Measurements from ENCODE around the gene ADCY1. TPM values are rescaled to one million over a fixed set of nuclear protein-coding genes. Genes with fewer than 3 reads are reported as not detected.

The ADCY1 gene
- total RNA-seq, 4 donors from 2014 or later, result 0.49 to 1.2 (median 0.72) TPM

DNA sequence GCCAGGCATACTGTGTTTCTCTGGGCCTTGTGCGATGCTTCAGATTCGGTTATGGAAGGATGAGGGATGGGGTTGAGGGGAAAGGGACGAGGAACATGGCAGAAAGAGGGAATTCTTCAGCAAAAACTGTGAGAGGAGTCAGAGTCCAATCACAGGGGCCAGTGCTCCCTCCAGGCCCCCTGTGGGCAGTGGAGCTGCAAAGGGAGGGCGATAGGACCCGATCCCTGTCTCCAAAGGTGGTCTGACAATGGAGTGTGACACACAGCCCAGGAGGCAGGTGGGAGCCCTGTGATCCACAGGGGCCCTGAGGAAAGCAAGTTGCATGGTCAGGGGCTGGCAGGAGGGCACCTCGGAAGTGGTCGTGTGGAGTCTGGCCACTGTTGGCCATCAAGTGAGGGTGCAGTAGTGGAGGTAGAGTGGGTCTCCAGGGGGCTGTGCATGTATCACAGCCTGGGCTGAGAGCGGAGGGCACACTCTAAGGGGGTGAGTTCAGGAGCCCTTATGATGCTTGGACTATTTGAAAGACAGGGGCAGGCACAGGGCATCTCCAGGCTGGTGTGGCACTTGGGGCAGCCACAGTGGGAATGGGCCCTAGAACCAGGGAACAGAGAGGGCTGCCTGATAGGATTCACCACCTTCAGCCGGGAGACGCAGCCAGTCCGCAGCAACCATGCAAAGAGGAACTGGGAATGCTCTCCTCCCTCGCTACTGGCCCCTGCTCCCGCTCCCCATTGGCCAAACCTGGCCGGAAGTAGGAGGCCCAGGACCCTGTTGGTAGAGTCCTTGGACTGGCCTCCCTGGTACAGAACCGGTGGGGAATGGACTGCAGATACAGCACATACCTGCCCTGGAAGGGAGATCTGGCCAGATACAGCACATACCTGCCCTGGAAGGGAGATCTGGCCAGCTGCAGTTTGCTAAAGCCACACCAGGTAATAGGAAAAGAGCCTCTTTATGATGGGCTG is 115.9 kb downstream of the ADCY1 start:
- WGBS, 2 donors (ENCODE audit: low coverage in 1 of 2), result 80 to 86% methylated on average over 1 to 6 of the region's 15 CpGs
- ATAC-seq, result no peak
- TF ChIP-seq POLR2A (IDR thresholded peaks at IDR 0.05), result no peak
- TF ChIP-seq EP300 (IDR thresholded peaks at IDR 0.05), result no peak
- TF ChIP-seq, protein P1, sequence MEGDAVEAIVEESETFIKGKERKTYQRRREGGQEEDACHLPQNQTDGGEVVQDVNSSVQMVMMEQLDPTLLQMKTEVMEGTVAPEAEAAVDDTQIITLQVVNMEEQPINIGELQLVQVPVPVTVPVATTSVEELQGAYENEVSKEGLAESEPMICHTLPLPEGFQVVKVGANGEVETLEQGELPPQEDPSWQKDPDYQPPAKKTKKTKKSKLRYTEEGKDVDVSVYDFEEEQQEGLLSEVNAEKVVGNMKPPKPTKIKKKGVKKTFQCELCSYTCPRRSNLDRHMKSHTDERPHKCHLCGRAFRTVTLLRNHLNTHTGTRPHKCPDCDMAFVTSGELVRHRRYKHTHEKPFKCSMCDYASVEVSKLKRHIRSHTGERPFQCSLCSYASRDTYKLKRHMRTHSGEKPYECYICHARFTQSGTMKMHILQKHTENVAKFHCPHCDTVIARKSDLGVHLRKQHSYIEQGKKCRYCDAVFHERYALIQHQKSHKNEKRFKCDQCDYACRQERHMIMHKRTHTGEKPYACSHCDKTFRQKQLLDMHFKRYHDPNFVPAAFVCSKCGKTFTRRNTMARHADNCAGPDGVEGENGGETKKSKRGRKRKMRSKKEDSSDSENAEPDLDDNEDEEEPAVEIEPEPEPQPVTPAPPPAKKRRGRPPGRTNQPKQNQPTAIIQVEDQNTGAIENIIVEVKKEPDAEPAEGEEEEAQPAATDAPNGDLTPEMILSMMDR (IDR thresholded peaks at IDR 0.05), result no peak
- no peak for TF ChIP-seq POLR2AphosphoS5 (IDR thresholded peaks at IDR 0.05)
- no peaks in the 10 kb centered on the region for H3K9me3 ChIP-seq
- no peak overlapping the region for H3K27ac ChIP-seq
- H3K4me3 ChIP-seq, result no peak overlapping the region
- no peaks in the 10 kb centered on the region for H3K4me1 ChIP-seq
- no peaks in the 10 kb centered on the region for H3K27me3 ChIP-seq
- peaks cover 0 to 5% of the 10 kb centered on the region in 2 donors for H3K36me3 ChIP-seq

DNA sequence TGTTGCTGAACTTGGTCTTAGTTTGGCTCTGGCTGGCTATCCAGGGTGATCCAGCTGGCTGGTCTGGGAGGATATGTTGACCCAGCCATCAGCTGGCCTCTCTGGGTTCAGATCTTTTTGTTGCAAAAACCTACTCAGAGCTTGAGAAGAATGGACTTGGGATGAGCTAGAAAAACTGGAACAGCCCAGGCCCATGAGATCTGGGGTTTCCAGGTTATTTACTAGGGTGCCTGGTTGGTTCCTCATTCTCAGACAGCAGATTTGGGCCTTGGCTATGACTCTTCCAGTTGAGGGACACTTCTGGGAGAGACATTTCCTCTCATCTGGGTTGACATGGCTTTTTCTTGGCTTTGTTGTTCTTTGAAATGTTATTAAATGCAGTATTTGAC is 116.6 kb downstream of the ADCY1 start:
- no peak for ATAC-seq
- no peaks in the 10 kb centered on the region for H3K9me3 ChIP-seq
- H3K27ac ChIP-seq, result no peak overlapping the region
- no peaks in the 10 kb centered on the region for H3K4me1 ChIP-seq
- H3K36me3 ChIP-seq, result peaks cover 0 to 5% of the 10 kb centered on the region in 2 donors
- no peak overlapping the region for H3K4me3 ChIP-seq
- no peaks in the 10 kb centered on the region for H3K27me3 ChIP-seq
- TF ChIP-seq EP300 (IDR thresholded peaks at IDR 0.05), result no peak
- TF ChIP-seq POLR2AphosphoS5 (IDR thresholded peaks at IDR 0.05), result no peak

DNA sequence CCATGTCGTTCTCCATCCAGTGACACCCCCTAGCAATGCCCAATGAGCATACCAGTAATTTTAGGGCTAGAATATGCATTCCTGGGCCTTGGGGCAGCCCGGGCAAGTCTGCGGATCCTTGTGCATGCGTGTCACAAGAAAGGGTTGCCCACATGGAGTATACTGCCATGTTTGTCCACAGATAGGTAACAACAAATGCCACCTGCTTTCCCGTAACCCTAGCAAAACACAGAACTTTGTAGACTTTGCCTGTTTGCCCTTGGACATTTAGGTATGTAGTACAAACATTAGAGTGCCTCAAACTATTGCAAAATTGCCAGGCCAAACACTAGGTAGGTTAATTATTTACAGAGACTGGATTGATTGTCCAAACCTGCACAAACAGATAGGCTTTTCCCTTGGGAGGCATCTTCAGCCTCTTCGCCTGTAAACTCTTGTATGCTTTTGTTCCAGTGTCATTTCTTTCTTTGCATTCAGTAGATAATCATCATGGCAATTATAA is 117.0 kb downstream of the ADCY1 start:
- Histone ChIP-seq H3K36me3 (peaks cover 0 to 5% of the 10 kb centered on the region in 2 donors), H3K4me1 (no peaks in the 10 kb centered on the region), H3K27ac (no peak overlapping the region), H3K27me3 (no peaks in the 10 kb centered on the region), H3K9me3 (no peaks in the 10 kb centered on the region), H3K4me3 (no peak overlapping the region)
- ATAC-seq, result no peak
- 87 to 100% methylated on average over 1 to 5 of the region's 6 CpGs for WGBS, 2 donors (ENCODE audit: low coverage in 1 of 2)
- TF ChIP-seq POLR2AphosphoS5 (IDR thresholded peaks at IDR 0.05) (no peak), EP300 (IDR thresholded peaks at IDR 0.05) (no peak), POLR2A (IDR thresholded peaks at IDR 0.05) (no peak)
- TF ChIP-seq, protein P1 (IDR thresholded peaks at IDR 0.05), result no peak

DNA sequence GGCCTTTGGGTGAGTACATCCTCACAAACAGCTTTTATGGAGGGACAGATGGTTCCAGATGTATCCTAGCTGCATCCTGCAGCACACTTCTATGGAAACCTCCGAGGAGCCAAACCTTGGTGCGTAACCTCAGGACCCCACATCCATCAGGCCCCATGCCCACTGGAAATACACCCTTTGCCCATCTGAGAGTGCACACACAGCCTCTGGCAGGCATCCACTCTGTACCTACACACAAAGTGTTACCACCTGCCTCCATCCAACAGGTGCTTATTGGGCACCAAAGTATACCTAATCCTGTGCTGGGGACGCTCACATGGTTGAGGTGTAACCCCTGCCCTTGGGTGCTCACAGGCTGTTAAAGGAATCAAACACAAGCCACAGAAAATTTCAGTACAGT is 117.9 kb downstream of the ADCY1 start:
- 100% methylated on average over 1 of the region's 3 CpGs; no CpG with 5 or more reads in 1 of the 2 donors for WGBS, 2 donors (ENCODE audit: low coverage in 1 of 2)

DNA sequence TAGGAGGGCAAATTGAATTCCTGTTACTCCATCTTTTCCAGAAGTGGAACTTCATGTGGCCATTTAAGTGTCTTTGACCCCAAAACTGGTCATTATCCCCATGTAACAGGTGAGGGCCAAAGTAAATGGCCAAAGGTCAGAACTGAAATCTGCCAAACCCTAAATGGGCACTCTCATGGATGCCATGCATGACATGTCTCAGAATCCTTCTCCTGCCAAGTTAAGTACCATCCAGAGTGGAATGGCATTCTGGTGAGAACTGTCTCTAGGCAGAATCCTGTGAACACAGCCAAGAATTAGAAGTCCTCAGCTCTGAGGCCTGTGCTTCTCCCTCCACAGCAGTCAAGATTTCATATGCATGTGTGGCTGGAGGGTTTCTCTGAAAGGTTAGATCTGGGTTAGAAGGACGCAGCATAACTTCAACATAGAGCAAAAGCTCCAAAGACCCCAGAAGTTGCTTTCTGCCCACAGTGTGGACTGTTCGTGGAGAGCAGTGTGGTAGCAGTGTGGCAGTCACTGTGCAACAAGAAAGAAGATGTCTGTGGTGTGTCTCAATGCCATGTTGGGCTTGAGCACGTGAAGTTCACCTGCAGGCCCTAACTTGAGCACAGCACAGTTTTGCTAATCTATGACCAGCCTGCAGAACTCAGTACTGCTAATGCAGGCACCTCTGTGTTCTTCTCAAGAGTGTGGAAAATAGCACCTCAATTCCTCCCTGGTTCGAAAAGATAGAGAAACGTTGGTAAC is 121.3 kb downstream of the ADCY1 start:
- Histone ChIP-seq H3K36me3 (no peaks in the 10 kb centered on the region), H3K4me1 (peaks cover 0 to 7% (median 0%) of the 10 kb centered on the region in 3 donors), H3K27ac (no peak overlapping the region), H3K4me3 (no peak overlapping the region), H3K27me3 (no peaks in the 10 kb centered on the region), H3K9me3 (no peaks in the 10 kb centered on the region)
- no peak for TF ChIP-seq POLR2AphosphoS5 (IDR thresholded peaks at IDR 0.05)
- TF ChIP-seq, protein P1 (IDR thresholded peaks at IDR 0.05), result no peak
- no peak for TF ChIP-seq POLR2A (IDR thresholded peaks at IDR 0.05)
- no peak for TF ChIP-seq EP300 (IDR thresholded peaks at IDR 0.05)
- 20 to 88% methylated on average over 1 to 5 of the region's 5 CpGs for WGBS, 2 donors (ENCODE audit: low coverage in 1 of 2)
- no peak for ATAC-seq

More for the DNA sequence above, 117.9 kb downstream of the ADCY1 start:
- Histone ChIP-seq H3K36me3 (no peaks in the 10 kb centered on the region), H3K4me1 (no peaks in the 10 kb centered on the region), H3K27me3 (no peaks in the 10 kb centered on the region), H3K9me3 (no peaks in the 10 kb centered on the region), H3K27ac (no peak overlapping the region), H3K4me3 (no peak overlapping the region)
- no peak for ATAC-seq
- no peak for TF ChIP-seq EP300 (IDR thresholded peaks at IDR 0.05)
- TF ChIP-seq POLR2AphosphoS5 (IDR thresholded peaks at IDR 0.05), result no peak
- TF ChIP-seq, protein P1 (IDR thresholded peaks at IDR 0.05), result no peak
- TF ChIP-seq POLR2A (IDR thresholded peaks at IDR 0.05), result no peak
